NCI-H2029 (cell line): ENCODE data around the gene STAT5B.

Experiments used
- DNase-seq: peaks from one replicate; lab custom pipeline; 2025; lab: John Stamatoyannopoulos, UW

Gene STAT5B

DNA sequence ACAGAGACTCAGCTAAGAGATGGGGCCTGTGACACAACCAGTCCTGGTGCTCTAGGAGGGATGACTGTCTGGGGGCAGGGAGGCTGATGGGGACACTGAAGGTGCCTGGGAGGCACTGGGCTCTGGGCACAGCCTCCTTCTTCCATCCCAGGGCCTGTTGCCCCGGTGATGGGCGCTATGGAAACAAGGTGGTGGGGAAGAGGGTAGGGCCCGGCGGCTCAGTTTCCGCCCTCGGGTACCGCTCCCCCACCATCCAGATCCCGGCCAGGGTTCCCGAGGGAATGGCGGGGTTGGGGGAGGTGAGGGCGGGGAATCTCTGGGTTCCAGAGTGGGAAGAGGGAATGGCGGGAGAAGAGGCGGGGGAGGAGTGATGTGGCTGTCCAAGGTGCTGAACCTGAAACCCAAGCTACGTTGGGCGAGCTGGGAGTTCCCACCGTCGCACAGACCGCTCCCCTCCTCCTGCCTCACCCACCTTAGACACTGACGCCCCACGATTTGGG, 96.2 kb downstream of the STAT5B start:
- DNase-seq: no peak

- DNase-seq: no peak
Measured at GRCh38 chr17:42179335-42179734, 96.9 kb downstream of the STAT5B start.

- no peak for DNase-seq
Measured at GRCh38 chr17:42178817-42179216, 97.4 kb downstream of the STAT5B start.

DNA sequence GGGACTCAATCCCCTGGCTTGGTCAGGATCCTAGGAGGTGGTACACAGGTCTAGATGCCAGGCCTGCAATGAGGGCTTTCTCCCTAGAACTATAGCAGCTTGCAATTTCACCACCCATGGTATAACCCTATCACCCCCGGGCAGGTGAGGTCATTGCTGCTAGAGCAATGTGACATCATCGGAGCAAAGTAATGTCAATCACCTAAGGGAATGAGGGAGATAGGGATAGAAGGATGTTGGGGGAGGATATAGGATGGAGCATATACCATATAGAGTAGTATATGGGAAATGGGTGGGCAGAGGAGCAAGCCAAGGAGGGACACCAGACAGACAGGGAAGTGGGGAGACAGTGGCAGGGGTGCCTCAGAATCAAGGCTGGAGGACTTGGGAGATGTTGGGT, 98.5 kb downstream of the STAT5B start:
- no peak for DNase-seq

DNA sequence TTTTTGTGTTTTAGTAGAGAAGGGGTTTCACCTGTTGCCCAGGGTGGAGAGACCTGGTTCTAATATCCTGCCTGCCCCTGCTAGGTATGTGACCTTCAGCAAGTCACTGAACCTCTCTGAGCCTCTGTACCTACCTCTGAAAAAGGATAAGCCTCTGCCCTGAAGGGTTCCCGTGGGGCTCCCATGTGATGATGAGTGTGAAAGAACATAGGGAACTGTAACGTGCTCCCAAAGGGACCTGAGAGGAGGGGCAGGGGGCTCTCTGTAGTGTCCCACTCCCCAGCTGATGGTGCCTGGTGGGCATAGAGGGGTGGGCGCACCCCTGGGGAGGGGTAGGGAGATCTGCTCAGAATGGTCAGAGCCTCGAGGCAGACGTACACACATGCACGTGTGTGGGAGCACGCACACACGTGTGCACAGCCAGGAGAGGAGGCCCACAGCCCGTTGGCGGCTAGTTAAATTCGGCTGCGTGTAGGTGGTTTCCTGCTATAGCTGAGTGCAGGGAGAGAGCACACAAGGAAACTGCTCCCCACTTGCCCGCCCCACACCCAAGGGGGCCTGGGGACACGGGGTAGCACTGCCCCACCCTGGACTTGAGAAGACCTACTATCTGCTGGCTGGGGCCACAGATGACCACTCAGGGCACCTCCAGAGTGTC, 101.9 kb downstream of the STAT5B start:
- DNase-seq: no peak

DNA sequence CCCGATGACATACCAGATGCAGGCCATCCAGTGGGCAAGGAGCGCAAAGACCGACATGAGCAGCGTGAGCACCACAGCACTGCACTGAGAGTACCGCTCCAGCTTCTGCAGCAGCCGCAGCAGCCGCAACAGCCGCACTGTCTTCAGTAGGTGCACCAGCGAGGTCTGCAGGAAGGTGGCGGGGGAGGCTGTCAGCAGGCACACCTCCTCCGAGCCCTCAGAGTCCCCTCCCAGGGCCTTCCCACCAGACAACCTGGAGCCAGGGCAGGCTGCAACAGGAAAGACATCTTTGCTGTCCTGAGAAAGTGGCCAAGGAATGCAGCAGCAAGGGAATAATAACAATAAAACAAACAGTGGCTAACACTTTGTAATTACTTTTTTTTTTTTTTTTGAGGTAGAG, 104.4 kb downstream of the STAT5B start:
- no peak for DNase-seq

DNA sequence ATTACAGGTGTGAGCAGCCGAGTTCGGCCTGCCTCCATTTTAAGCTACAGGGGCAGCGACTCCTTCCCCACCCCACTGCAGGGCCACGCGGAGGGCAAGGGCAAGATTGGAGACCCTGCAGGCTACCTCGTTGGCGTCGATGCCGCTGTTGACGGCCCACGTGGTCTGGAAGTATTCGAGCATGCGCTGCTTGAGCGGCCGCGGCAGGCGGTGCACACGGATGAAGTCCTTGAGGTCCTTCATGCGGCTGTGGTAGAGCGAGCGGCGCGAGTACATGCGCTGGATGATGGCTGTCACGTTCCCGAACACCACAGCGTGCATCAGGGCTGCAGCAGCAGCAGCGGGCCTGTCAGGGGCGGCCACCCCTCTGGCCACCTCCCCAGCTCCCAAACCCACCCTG, 106.8 kb downstream of the STAT5B start:
- no peak for DNase-seq

- DNase-seq: no peak
Measured at GRCh38 chr17:42167807-42168206, 108.4 kb downstream of the STAT5B start.

DNA sequence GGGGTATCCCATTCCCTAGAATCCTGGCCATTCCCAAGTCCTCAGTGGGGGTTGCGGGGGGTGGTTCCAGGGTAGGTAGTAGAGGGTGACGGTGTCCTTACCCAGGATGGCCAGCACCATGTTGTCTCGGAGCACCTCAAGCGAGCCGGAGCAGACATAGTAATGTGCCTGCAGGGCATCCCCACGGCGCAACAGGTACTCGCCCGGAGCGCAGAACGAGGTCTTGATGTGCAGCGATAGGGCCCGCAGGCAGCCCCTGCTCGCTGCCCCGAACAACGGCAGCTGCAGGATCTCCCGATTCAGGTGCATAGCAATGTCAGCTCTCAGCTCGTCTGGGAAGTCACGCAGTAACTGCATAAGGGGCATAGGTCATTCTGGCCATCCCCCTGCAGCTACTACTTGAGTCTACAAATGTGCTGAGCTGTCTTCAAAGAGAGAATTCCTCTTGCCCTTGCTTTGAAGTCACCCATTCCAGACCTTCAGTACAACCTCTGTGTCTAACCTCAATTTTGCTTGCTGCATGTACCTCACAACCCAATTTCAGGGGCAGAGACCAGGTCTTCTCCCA, 109.9 kb downstream of the STAT5B start:
- no peak for DNase-seq

DNA sequence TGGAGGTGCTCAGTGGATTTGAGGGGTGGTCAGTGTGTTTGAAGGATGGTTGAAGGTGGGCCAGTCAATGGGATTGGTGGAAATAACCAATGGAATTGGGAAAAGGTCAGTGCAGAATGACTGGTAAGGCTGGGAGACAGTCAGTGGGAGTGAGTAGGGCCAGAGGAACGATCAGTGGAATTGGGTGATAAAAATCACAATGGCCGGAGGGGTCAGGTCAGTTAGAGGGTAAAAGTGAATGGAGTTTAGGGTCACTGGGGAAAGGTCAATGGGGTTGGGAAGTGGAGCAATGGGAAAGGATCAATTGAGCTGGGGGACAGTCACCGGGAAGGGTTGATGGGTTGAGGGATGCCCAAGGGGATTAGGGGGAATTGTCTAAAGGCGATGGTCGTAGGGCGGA, 110.4 kb downstream of the STAT5B start:
- no peak for DNase-seq

GRCh38 chr17:42163696-42164407, 112.3 kb downstream of the STAT5B start:
- DNase-seq: no peak

DNA sequence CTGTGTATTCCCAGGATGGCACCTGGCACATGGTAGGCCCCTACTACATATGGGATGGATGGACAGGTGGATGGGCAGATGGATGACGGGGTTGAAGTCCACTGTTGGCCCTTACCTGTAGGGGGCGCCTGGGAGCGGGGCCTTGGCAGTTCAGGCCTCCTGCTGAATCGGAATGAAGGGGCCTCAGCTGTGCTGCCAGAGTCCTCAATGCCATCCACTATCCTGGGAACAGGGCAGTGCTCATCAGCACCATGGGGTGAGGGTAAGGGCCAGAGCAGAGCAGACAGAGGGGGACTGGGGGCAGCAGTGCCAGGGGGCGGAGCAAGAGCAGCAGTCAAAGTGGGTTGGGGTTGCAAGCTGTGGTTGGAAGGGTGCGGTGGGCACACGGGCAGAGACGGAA, 113.1 kb downstream of the STAT5B start:
- DNase-seq: no peak

GRCh38 chr17:42160531-42160910, 115.7 kb downstream of the STAT5B start:
- no peak for DNase-seq

DNA sequence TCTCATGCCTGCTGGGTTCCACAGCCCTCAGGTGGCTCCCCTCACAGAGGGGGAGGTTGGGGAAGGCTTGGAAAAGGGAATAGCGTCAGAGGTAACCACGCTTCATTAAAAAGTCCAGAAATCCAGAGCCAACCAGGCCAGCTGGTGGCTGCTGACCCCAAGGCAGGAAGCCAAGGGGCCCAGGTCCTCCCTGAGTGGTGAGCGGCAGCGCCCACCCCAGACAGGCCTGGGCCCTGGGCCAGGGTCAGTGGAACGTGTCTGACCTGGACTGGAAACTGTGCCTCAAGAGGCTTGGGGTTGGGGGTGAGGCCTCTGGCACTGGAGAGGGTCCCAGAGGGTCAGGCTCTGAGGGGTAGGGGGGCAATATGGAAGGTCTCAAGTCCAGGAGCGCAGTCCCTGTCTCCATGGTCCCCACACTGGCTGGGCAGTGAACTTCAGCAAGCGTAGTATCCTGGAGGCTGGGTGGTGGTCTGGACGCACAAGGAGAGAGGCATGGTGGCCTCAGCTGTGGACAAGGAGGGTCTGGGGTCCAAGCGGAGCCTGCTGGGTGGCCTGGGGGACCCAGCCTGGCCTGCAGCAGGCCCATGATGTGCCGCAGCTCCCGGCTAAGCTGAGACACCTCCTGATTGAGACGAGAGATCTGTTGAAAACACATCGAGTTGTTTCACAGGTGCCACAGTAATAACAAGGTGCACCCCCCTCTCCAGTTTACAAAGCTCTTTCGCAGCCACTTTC, 116.2 kb downstream of the STAT5B start:
- no peak for DNase-seq

DNA sequence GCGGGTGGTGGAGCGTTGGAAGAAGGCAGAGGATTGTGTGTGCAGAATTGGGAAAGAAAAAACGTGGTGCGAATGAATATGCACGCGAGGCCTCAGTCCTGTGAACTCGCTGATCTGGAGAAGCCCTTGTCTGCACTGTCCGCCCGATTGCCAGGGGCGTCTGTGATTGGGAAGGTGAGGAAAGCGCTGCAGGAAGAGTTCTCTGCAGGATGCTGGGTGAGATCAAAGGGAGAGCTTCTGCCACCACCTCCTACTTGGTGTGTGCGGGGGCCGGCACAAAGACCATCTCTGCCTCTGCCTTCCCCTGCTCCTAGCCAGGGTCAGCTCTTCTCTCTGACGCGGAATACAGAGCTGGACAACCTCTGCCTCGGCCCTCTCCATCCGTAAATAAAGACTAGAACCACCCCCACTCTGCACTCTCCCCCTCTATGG, 120.6 kb downstream of the STAT5B start:
- no peak for DNase-seq

DNA sequence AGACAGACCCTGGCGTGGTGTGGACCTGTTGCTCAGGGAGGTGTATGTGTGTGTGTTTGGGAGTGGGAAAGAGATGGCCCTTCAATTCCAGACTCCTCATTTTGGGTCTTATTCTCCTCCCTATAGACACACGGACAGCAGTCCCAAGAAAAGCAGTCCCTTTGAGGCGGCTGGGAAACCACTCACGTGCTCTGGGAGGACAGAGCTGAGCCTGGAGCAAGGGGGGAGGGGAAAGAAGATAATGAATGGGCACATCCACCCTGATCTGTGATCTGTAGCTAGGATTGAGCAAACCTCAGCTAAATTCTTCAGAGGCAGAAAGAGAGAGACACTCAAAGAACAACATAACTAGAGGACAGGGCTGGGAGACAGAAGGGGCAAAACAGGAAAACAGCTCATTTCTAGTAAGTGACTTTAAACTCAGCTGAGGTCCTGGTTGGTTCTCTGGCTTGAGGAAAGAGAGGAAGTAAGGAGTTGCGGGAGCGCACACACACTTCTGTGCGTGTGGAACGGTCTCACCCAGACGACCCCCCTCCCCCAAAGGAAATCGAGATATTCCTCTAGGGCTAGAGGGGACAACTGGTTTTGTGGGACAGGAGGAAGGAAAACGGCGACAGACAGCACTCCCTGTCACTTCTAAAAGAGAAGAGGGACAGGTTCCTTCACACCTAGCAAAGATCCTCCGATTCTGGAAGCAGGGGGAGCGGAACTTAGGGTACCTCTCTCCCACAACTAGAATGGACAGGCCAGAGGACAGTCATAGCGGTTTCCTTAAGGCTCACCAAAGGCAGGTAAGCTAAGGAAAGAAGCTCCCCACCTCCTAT, 122.1 kb downstream of the STAT5B start:
- no peak for DNase-seq
